ENCODE data around the gene WNK2. TPM values are rescaled to one million over a fixed set of nuclear protein-coding genes. Genes with fewer than 3 reads are reported as not detected.

The WNK2 gene
- total RNA-seq, 4 donors from 2014 or later: 3.8 to 17.7 (median 9.0) TPM

DNA sequence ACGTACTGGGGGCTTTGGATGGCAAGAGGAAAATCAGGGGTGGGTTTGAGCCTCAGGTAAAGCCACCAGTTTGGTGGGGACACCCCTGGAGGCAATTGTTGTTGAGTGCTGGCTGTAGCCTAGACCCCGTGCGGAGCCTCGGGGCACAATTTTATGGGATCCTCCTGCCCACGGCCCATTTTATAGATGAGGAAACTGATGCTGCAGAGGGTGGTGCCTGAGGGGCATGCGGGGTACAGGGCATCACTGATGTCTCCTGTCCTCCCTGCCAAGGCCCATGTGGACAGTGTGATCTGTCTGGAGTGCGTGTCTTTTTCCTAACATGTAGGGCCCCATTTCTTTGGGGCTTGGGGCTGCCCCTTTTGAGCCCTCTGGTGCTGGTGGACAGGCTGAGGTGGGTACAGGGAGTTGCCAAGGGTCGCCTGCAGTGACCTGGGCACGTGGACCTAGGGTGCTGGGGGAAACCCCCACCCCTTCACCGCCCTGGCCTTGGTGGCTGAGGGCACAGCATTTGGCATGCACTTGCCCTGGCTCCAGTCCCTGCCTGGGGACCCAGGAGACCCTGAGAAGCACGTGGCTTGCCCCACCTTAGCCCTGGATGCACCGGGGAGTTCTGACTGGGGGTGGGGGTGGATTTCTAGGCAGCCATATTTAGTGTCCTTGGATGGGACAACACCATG lies 22.1 kb downstream of the WNK2 start:
- Histone ChIP-seq H3K36me3 (no peaks in the 10 kb centered on the region), H3K4me3 (no peak overlapping the region), H3K9me3 (no peaks in the 10 kb centered on the region), H3K27me3 (no peaks in the 10 kb centered on the region), H3K27ac (no peak overlapping the region), H3K4me1 (peaks cover 0 to 54% (median 14%) of the 10 kb centered on the region in 4 donors)
- WGBS, 2 donors: 73 to 84% methylated on average over 8 to 12 of the region's 12 CpGs
- DNase-seq (ENCODE audit: low spot score in 2 of 2): no peak
- TF ChIP-seq POLR2A (IDR thresholded peaks at IDR 0.05): no peak
- TF ChIP-seq, protein P1, sequence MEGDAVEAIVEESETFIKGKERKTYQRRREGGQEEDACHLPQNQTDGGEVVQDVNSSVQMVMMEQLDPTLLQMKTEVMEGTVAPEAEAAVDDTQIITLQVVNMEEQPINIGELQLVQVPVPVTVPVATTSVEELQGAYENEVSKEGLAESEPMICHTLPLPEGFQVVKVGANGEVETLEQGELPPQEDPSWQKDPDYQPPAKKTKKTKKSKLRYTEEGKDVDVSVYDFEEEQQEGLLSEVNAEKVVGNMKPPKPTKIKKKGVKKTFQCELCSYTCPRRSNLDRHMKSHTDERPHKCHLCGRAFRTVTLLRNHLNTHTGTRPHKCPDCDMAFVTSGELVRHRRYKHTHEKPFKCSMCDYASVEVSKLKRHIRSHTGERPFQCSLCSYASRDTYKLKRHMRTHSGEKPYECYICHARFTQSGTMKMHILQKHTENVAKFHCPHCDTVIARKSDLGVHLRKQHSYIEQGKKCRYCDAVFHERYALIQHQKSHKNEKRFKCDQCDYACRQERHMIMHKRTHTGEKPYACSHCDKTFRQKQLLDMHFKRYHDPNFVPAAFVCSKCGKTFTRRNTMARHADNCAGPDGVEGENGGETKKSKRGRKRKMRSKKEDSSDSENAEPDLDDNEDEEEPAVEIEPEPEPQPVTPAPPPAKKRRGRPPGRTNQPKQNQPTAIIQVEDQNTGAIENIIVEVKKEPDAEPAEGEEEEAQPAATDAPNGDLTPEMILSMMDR (IDR thresholded peaks at IDR 0.05): no peak
- no peak for TF ChIP-seq EP300 (IDR thresholded peaks at IDR 0.05)

- no peak for TF ChIP-seq POLR2A (IDR thresholded peaks at IDR 0.05)
- H3K4me1 ChIP-seq: peaks cover 0 to 51% (median 14%) of the 10 kb centered on the region in 4 donors
- DNase-seq (ENCODE audit: low spot score in 2 of 2): no peak
- H3K36me3 ChIP-seq: no peaks in the 10 kb centered on the region
- H3K27me3 ChIP-seq: no peaks in the 10 kb centered on the region
- WGBS, 2 donors: 69 to 82% methylated on average over 5 of the region's 7 CpGs
- H3K9me3 ChIP-seq: no peaks in the 10 kb centered on the region
- H3K4me3 ChIP-seq: no peak overlapping the region
- H3K27ac ChIP-seq: peak overlapping the region in 2 of 4 donors; percentile 9 to 19
Measured at GRCh38 chr9:93206576-93207155, 22.7 kb downstream of the WNK2 start.

DNA sequence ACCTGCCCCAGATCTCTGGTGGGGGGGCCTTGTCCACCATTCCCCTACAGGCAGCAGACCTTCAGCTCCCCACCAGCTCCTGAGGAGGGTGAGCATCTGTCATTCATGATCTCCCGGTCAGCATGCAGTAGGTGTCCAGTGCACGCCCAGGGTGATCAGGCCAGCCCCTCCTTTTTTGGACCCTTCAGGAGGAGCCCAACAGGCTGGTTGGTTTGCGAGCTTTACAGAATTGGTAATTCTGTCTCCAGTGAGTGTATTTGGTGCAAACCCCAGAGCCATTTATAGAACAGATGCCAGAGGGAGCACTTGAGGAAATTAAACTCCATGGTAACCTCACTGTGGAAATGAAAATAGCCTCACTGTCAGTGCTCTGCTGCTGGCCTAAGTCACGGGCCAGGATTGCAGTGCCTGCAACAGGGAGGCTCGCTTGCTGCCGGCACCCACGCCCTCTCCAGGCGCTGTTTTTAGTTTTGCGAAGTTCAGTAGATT lies 23.4 kb downstream of the WNK2 start:
- Histone ChIP-seq H3K4me3 (peak overlapping the region in 1 of 4 donors; percentile 18), H3K9me3 (no peaks in the 10 kb centered on the region), H3K27me3 (no peaks in the 10 kb centered on the region), H3K36me3 (no peaks in the 10 kb centered on the region), H3K4me1 (peaks cover 0 to 44% (median 14%) of the 10 kb centered on the region in 4 donors), H3K27ac (peak overlapping the region in 3 of 4 donors; percentile 9 to 72 (median 62))
- 19 to 27% methylated on average over 9 of the region's 9 CpGs for WGBS, 2 donors
- peak; percentile 28 to 35 for DNase-seq (ENCODE audit: low spot score in 2 of 2)
- TF ChIP-seq POLR2A (IDR thresholded peaks at IDR 0.05) (no peak), EP300 (IDR thresholded peaks at IDR 0.05) (peak in 1 of 2 donors; percentile 18)
- TF ChIP-seq, protein P1 (IDR thresholded peaks at IDR 0.05): peak in 1 of 5 experiments; percentile 7

GRCh38 chr9:93207860-93208734 lies 24.2 kb downstream of the WNK2 start:
- Histone ChIP-seq H3K4me3 (peak overlapping the region in 1 of 4 donors; percentile 18), H3K4me1 (peaks cover 0 to 42% (median 14%) of the 10 kb centered on the region in 4 donors), H3K27ac (peak overlapping the region in 3 of 4 donors; percentile 9 to 72 (median 62)), H3K9me3 (no peaks in the 10 kb centered on the region), H3K36me3 (no peaks in the 10 kb centered on the region), H3K27me3 (no peaks in the 10 kb centered on the region)
- TF ChIP-seq EP300 (IDR thresholded peaks at IDR 0.05) (no peak), POLR2A (IDR thresholded peaks at IDR 0.05) (no peak)
- TF ChIP-seq, protein P1 (IDR thresholded peaks at IDR 0.05): peak in 1 of 5 experiments; percentile 3
- no peak for DNase-seq (ENCODE audit: low spot score in 2 of 2)
- 52 to 54% methylated on average over 25 of the region's 25 CpGs for WGBS, 2 donors

DNA sequence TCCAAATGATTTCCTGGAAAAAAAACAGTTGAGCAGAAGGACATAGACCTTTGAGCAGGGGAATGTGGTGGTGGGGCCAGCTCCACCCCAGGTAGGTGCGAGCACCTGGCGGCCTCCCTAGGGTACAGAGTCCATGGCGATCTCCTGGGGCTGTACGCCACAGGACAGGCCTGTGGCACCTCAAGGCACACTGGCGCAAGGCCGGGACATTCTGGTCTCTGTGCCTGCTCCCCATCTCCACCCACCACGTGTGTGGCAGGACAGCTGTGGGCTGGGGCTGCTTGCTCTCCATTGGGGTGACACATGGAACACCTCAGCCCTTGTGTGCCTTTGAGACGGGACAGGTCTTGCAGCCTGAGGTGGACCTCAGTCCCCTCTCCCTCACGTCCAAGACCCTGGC lies 25.2 kb downstream of the WNK2 start:
- Histone ChIP-seq H3K9me3 (no peaks in the 10 kb centered on the region), H3K27ac (peak overlapping the region in 1 of 4 donors; percentile 54), H3K4me1 (peaks cover 0 to 42% (median 14%) of the 10 kb centered on the region in 4 donors), H3K36me3 (no peaks in the 10 kb centered on the region), H3K27me3 (no peaks in the 10 kb centered on the region), H3K4me3 (no peak overlapping the region)
- TF ChIP-seq EP300 (IDR thresholded peaks at IDR 0.05): no peak
- TF ChIP-seq, protein P1 (IDR thresholded peaks at IDR 0.05): no peak
- no peak for TF ChIP-seq POLR2A (IDR thresholded peaks at IDR 0.05)
- WGBS, 2 donors: 90 to 95% methylated on average over 8 to 9 of the region's 9 CpGs
- no peak for DNase-seq (ENCODE audit: low spot score in 2 of 2)
